ENCODE results near the gene GRK3. TPM values are rescaled to one million over a fixed set of nuclear protein-coding genes. Genes with fewer than 3 reads are reported as not detected.

GRK3 gene
- total and polyA plus RNA-seq, 10 of the 15 experiments (the other 5 are each of a cell fraction or from before 2014, with no cell fraction given) = 3.1 to 35.1 (median 14.7) TPM

DNA sequence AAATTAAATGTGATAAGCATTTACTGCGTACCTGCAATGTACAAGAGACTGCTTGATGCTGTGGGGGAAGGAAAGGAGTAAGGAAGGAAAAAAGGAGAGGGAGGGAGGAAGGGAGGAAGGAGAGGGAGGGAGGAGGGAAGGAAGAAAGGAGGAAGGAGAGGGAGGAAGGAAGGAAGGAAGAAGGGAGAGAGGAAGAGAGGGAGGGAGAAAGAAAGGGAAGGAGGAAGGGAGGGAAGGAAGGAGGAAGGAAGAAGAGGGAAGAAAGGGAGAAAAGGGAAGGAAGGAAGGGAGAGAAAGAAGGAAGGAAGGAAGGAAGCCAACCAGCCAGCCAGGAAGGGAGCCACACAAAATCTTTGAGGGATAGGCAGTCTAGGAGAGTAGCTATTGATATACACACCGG, 133.5 kb downstream of the GRK3 start (continued):
- TF ChIP-seq PRDM15 (CRISPR knock-in tag; IDR thresholded peaks at IDR 0.05) (no peak), MTA3 (IDR thresholded peaks at IDR 0.05; ENCODE audit: borderline replicate concordance, low read length) (no peak), ZNF384 (IDR thresholded peaks at IDR 0.05; ENCODE audit: borderline replicate concordance, low read depth, low read length) (no peak), MYB (IDR thresholded peaks at IDR 0.05; ENCODE audit: borderline replicate concordance, low read depth, low read length) (no peak), NR2C1 (IDR thresholded peaks at IDR 0.05) (no peak)
- TF ChIP-seq, protein P1, sequence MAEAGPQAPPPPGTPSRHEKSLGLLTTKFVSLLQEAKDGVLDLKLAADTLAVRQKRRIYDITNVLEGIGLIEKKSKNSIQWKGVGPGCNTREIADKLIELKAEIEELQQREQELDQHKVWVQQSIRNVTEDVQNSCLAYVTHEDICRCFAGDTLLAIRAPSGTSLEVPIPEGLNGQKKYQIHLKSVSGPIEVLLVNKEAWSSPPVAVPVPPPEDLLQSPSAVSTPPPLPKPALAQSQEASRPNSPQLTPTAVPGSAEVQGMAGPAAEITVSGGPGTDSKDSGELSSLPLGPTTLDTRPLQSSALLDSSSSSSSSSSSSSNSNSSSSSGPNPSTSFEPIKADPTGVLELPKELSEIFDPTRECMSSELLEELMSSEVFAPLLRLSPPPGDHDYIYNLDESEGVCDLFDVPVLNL (IDR thresholded peaks at IDR 0.05; ENCODE audit: low read depth, low read length) = no peak
- TF ChIP-seq, protein P2, sequence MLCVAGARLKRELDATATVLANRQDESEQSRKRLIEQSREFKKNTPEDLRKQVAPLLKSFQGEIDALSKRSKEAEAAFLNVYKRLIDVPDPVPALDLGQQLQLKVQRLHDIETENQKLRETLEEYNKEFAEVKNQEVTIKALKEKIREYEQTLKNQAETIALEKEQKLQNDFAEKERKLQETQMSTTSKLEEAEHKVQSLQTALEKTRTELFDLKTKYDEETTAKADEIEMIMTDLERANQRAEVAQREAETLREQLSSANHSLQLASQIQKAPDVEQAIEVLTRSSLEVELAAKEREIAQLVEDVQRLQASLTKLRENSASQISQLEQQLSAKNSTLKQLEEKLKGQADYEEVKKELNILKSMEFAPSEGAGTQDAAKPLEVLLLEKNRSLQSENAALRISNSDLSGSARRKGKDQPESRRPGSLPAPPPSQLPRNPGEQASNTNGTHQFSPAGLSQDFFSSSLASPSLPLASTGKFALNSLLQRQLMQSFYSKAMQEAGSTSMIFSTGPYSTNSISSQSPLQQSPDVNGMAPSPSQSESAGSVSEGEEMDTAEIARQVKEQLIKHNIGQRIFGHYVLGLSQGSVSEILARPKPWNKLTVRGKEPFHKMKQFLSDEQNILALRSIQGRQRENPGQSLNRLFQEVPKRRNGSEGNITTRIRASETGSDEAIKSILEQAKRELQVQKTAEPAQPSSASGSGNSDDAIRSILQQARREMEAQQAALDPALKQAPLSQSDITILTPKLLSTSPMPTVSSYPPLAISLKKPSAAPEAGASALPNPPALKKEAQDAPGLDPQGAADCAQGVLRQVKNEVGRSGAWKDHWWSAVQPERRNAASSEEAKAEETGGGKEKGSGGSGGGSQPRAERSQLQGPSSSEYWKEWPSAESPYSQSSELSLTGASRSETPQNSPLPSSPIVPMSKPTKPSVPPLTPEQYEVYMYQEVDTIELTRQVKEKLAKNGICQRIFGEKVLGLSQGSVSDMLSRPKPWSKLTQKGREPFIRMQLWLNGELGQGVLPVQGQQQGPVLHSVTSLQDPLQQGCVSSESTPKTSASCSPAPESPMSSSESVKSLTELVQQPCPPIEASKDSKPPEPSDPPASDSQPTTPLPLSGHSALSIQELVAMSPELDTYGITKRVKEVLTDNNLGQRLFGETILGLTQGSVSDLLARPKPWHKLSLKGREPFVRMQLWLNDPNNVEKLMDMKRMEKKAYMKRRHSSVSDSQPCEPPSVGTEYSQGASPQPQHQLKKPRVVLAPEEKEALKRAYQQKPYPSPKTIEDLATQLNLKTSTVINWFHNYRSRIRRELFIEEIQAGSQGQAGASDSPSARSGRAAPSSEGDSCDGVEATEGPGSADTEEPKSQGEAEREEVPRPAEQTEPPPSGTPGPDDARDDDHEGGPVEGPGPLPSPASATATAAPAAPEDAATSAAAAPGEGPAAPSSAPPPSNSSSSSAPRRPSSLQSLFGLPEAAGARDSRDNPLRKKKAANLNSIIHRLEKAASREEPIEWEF (IDR thresholded peaks at IDR 0.05; ENCODE audit: insufficient replicate concordance, low read depth, low read length) = no peak

All from GM12878 (cell line).